Measurements from ENCODE around the gene A3GALT2.

DNA sequence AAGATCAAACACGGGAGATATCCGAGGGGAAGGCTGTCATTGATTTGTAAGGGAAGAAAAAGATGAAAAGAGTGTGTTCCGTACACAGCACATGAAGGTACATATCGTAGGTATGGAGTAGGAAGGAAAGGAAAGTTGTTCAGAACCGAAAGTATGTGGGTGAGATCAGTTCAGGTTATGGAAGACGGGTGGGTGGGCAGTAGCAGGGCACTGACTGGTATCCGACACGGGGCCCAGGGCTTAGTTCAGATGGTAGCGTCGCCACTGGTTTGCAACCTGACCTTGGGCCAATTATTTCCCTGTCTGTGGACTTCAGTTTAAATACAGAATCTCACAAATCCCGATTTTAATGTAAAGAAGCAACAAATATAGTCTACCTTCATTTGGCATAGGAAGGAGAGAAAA, 27.8 kb upstream of the A3GALT2 start:
- TF ChIP-seq POLR2AphosphoS5 (IDR thresholded peaks at IDR 0.05; ENCODE audit: low read depth, low read length) = no peak
- TF ChIP-seq POLR2A (IDR thresholded peaks at IDR 0.05; ENCODE audit: low read depth, low read length) = no peak
- no peak for TF ChIP-seq TAF1 (IDR thresholded peaks at IDR 0.05; ENCODE audit: borderline replicate concordance, low read depth, low read length)

Measured in GM12892 (cell line).